GM12864 (cell line): ENCODE results near the gene CHKB.
A peak's percentile ranks its signal among the peaks of the same experiment; 100 is the strongest.

Source experiments
- DNase-seq: peaks from one replicate; pipeline ENCODE4 v3.0.0-alpha.2; 2011; ENCODE audit warnings: low read depth
- H3K4me3 ChIP-seq: 2 replicates; pipeline ENCODE4 v1.5.1; 2011; ENCODE audit warnings: mild to moderate bottlenecking, low read depth, low read length, control low read depth
- CTCF ChIP-seq: IDR thresholded peaks from 2 replicates; pipeline ENCODE4 v1.5.1; 2011; ENCODE audit warnings: low read depth, mild to moderate bottlenecking, moderate library complexity, low read length, control low read depth, inconsistent platforms; ENCODE audit errors: missing control alignments

CHKB gene

GRCh38 chr22:50563413-50564160, 19.1 kb downstream of the CHKB start:
- TF ChIP-seq CTCF = no peak
- DNase-seq = no peak

GRCh38 chr22:50562523-50563412, 19.9 kb downstream of the CHKB start, which contains the start of gene SYCE3:
TSS of gene SYCE3 (minus strand) at chr22:50562919. CDS start at chr22:50556405, 6,514 bp downstream.
- TF ChIP-seq CTCF = peak; percentile 87
- peak; percentile 76 for DNase-seq
- H3K4me3 ChIP-seq = peak within 1 kb of the TSS; percentile 57

More at GRCh38 chr22:50563413-50564160, 19.1 kb downstream of the CHKB start:
- H3K4me3 ChIP-seq = peak overlapping the region; percentile 57

GRCh38 chr22:50561401-50562358, 21.0 kb downstream of the CHKB start:
- no peak for TF ChIP-seq CTCF
- no peak overlapping the region for H3K4me3 ChIP-seq
- no peak for DNase-seq

GRCh38 chr22:50560034-50560433, 22.6 kb downstream of the CHKB start:
- DNase-seq = no peak
- no peak for TF ChIP-seq CTCF
- H3K4me3 ChIP-seq = no peak overlapping the region

- H3K4me3 ChIP-seq = no peak overlapping the region
- no peak for DNase-seq
- TF ChIP-seq CTCF = no peak
Measured at GRCh38 chr22:50556703-50557102, 25.9 kb downstream of the CHKB start.

GRCh38 chr22:50553310-50553709, 29.3 kb downstream of the CHKB start:
- no peak for TF ChIP-seq CTCF
- DNase-seq = no peak
- no peak overlapping the region for H3K4me3 ChIP-seq
